ENCODE results near the gene GAL. TPM values are rescaled to one million over a fixed set of nuclear protein-coding genes. Genes with fewer than 3 reads are reported as not detected.

GAL gene
- total and polyA plus RNA-seq, 2 of the 8 experiments (the other 6 are each of a cell fraction or from before 2014, with no cell fraction given), result 81.8 to 233 TPM

- no peak for TF ChIP-seq USF2 (IDR thresholded peaks at IDR 0.05; ENCODE audit: low read length)
These were observed 39.9 kb downstream of the GAL start (continued) for GRCh38 chr11:68724293-68724692.
